Measurements from ENCODE around the gene ARHGAP15.

- no peak for TF ChIP-seq RAD21 (IDR thresholded peaks at IDR 0.05; ENCODE audit: low read depth)
- no peak for TF ChIP-seq EZH2phosphoT487 (IDR thresholded peaks at IDR 0.05; ENCODE audit: borderline replicate concordance)
- TF ChIP-seq ZNF274 (IDR thresholded peaks at IDR 0.05; ENCODE audit: low read depth, low read length), result no peak
- no peak for TF ChIP-seq CTCF (IDR thresholded peaks at IDR 0.05 in 2 of 3, conservative IDR thresholded peaks at IDR 0.05 in 1 of 3; ENCODE audit: borderline replicate concordance in 1 of 3, insufficient read depth in 1 of 3, low read depth in 2 of 3, low read length in 2 of 3)
- TF ChIP-seq FOSL1 (IDR thresholded peaks at IDR 0.05; ENCODE audit: low read depth), result no peak
Measured at GRCh38 chr2:143742581-143742980, 613.4 kb downstream of the ARHGAP15 start.
